WI38 (cell line): ENCODE measurements around the gene CCDC73.

Experiments used
- H3K4me3 ChIP-seq: 2 replicates; pipeline ENCODE4 v1.5.1; 2011; ENCODE audit warnings: low read depth, mild to moderate bottlenecking, control low read depth, low read length
- TF ChIP-seq, protein P1 (sequence below): IDR thresholded peaks from 2 replicates; pipeline ENCODE4 v1.5.1; 2012; ENCODE audit warnings: low read depth, mild to moderate bottlenecking, control low read depth, low read length

The CCDC73 gene

DNA sequence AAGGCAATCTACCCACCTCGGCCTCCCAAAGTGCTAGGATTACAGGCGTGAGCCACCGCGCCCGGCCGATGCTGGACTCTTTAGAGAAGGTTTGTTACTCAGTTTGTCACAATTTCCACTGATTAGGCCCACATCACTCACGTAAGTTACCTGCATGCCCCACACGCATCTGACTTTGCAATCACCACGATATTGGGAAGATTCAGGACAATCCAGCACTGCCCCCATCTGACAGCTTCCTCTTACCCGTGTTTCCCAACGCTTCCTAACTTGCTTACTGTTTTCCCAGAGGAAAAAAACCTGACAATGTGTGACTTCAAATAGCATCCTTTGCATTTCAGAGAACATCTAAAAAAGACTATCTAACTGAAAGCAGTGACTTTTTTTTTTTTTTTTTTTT, 232.6 kb downstream of the CCDC73 start:
- TF ChIP-seq, protein P1, sequence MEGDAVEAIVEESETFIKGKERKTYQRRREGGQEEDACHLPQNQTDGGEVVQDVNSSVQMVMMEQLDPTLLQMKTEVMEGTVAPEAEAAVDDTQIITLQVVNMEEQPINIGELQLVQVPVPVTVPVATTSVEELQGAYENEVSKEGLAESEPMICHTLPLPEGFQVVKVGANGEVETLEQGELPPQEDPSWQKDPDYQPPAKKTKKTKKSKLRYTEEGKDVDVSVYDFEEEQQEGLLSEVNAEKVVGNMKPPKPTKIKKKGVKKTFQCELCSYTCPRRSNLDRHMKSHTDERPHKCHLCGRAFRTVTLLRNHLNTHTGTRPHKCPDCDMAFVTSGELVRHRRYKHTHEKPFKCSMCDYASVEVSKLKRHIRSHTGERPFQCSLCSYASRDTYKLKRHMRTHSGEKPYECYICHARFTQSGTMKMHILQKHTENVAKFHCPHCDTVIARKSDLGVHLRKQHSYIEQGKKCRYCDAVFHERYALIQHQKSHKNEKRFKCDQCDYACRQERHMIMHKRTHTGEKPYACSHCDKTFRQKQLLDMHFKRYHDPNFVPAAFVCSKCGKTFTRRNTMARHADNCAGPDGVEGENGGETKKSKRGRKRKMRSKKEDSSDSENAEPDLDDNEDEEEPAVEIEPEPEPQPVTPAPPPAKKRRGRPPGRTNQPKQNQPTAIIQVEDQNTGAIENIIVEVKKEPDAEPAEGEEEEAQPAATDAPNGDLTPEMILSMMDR = no peak
- no peak overlapping the region for H3K4me3 ChIP-seq

DNA sequence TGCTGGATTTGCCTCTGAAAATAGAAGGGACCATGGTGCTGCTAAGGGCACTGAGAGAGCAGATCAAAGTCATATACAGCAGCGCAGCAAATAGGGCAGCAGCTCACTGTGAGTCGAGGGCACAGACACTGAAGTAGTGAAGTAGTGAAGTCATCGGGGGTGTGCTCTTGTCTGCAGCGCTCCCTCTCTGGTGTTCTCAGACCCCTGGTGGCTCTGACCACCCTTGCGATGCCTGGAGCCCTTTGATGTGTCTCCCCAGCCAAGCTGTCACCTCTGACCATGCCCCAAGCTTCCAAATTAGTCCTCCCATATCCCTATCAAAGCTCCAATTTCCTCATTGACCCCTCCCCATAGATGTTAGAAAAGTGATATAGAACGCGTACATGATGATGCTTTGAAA, 238.6 kb downstream of the CCDC73 start:
- H3K4me3 ChIP-seq = no peak overlapping the region
- TF ChIP-seq, protein P1 = no peak

DNA sequence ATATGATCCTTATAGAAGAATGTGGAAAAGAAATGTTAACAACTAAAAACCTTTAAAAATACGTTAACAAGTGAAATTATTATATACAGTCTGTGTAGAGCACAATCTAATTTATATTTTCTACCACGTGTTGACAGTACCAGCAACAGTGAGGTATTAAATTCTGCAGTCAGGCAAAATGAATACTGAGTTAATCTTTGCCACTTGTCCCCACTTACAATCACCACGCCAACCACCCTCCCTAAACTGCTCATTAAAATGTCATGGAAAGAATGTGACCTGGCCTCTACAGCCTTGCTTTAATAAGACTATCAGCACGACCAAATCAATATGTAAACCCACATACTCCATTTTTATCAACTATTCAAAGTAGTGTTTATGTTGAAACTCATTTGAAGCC, 239.4 kb downstream of the CCDC73 start:
- TF ChIP-seq, protein P1 = no peak

More for the DNA sequence above, 239.4 kb downstream of the CCDC73 start:
- H3K4me3 ChIP-seq = no peak overlapping the region
